Measurements from ENCODE around the gene AKTIP. TPM values are rescaled to one million over a fixed set of nuclear protein-coding genes. Genes with fewer than 3 reads are reported as not detected.

The AKTIP gene
- total RNA-seq, 1 experiment from 2014 or later = 23.5 TPM

DNA sequence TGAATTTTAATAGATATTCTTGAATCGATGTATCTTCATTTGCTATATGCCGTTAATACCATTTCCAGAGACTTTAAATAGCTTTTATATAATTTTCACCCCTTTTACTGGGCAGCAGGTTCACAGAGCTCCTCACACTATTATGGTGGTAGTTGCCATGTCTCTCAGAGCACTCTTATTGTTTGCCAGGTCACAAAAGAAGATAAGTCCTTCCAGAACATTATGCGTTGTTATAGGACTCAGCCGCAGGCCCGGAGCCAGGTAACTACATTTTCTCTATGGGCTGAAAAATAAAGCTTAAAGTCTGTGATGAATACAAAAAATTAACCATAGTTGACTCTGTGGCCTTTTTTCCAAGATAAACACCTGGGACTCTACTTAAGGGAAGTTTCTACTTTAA, 24.0 kb downstream of the AKTIP start:
- H2AFZ ChIP-seq (ENCODE audit: low read depth, low read length, poor library complexity, severe bottlenecking) = no peak overlapping the region
- no peak overlapping the region for H3K4me3 ChIP-seq (replicated peaks in 1 of 2; ENCODE audit: low read depth in 1 of 2, low read length in 2 of 2)
- peaks cover 11 to 13% of the 10 kb centered on the region in 2 experiments; a peak in 2 of 4 replicates for H3K36me3 ChIP-seq (ENCODE audit: control insufficient read depth in 1 of 2, insufficient read depth in 2 of 2, low read length in 2 of 2)
- TF ChIP-seq ZNF274 (IDR thresholded peaks at IDR 0.05; ENCODE audit: low read depth, low read length) = no peak
- TF ChIP-seq, protein P1, sequence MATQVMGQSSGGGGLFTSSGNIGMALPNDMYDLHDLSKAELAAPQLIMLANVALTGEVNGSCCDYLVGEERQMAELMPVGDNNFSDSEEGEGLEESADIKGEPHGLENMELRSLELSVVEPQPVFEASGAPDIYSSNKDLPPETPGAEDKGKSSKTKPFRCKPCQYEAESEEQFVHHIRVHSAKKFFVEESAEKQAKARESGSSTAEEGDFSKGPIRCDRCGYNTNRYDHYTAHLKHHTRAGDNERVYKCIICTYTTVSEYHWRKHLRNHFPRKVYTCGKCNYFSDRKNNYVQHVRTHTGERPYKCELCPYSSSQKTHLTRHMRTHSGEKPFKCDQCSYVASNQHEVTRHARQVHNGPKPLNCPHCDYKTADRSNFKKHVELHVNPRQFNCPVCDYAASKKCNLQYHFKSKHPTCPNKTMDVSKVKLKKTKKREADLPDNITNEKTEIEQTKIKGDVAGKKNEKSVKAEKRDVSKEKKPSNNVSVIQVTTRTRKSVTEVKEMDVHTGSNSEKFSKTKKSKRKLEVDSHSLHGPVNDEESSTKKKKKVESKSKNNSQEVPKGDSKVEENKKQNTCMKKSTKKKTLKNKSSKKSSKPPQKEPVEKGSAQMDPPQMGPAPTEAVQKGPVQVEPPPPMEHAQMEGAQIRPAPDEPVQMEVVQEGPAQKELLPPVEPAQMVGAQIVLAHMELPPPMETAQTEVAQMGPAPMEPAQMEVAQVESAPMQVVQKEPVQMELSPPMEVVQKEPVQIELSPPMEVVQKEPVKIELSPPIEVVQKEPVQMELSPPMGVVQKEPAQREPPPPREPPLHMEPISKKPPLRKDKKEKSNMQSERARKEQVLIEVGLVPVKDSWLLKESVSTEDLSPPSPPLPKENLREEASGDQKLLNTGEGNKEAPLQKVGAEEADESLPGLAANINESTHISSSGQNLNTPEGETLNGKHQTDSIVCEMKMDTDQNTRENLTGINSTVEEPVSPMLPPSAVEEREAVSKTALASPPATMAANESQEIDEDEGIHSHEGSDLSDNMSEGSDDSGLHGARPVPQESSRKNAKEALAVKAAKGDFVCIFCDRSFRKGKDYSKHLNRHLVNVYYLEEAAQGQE (IDR thresholded peaks at IDR 0.05; ENCODE audit: low read depth) = no peak
- TF ChIP-seq SIN3A (IDR thresholded peaks at IDR 0.05; ENCODE audit: low read depth) = no peak
- TF ChIP-seq RAD21 (IDR thresholded peaks at IDR 0.05; ENCODE audit: low read depth) = no peak
- no peak for TF ChIP-seq ZFX (IDR thresholded peaks at IDR 0.05)
- no peak for TF ChIP-seq POLR2A (IDR thresholded peaks at IDR 0.05; ENCODE audit: borderline replicate concordance, extremely low read depth, insufficient read depth, insufficient read length)
- TF ChIP-seq TCF7L2 (IDR thresholded peaks at IDR 0.05; ENCODE audit: borderline replicate concordance, extremely low read depth, insufficient read depth, insufficient read length) = no peak
- TF ChIP-seq EZH2phosphoT487 (IDR thresholded peaks at IDR 0.05; ENCODE audit: borderline replicate concordance) = no peak
- TF ChIP-seq MAX (IDR thresholded peaks at IDR 0.05) = no peak
- no peak for TF ChIP-seq EZH2 (IDR thresholded peaks at IDR 0.05)
- TF ChIP-seq, protein P2, sequence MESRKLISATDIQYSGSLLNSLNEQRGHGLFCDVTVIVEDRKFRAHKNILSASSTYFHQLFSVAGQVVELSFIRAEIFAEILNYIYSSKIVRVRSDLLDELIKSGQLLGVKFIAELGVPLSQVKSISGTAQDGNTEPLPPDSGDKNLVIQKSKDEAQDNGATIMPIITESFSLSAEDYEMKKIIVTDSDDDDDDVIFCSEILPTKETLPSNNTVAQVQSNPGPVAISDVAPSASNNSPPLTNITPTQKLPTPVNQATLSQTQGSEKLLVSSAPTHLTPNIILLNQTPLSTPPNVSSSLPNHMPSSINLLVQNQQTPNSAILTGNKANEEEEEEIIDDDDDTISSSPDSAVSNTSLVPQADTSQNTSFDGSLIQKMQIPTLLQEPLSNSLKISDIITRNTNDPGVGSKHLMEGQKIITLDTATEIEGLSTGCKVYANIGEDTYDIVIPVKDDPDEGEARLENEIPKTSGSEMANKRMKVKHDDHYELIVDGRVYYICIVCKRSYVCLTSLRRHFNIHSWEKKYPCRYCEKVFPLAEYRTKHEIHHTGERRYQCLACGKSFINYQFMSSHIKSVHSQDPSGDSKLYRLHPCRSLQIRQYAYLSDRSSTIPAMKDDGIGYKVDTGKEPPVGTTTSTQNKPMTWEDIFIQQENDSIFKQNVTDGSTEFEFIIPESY (IDR thresholded peaks at IDR 0.05; ENCODE audit: extremely low read depth, insufficient replicate concordance, low read length) = no peak
- no peak for TF ChIP-seq CTCF (IDR thresholded peaks at IDR 0.05 in 2 of 3, conservative IDR thresholded peaks at IDR 0.05 in 1 of 3; ENCODE audit: borderline replicate concordance in 1 of 3, insufficient read depth in 1 of 3, low read depth in 2 of 3, low read length in 2 of 3)
- intact Hi-C loops (cut with micrococcal nuclease) = no loop called here
- no peaks in the 10 kb centered on the region for H3K79me2 ChIP-seq (ENCODE audit: insufficient read depth, low read length)
- no peak overlapping the region for H3K9ac ChIP-seq (ENCODE audit: low read length)
- BruUV-seq (replicated peaks) = no TSS peak
- ChIA-PET CTCF (no interaction called here), RAD21 (ENCODE audit: low non-redundant PET in 1 of 2, low total read pairs in 2 of 2, uncharacterized antibody in 2 of 2, unreplicated experiment in 2 of 2) (no interaction called here), POLR2A (no interaction called here)
- no peaks in the 10 kb centered on the region for H3K27me3 ChIP-seq (ENCODE audit: insufficient read depth, low read length)
- no peak overlapping the region for H3K4me2 ChIP-seq (ENCODE audit: low read length)
- H3K27ac ChIP-seq (ENCODE audit: low read depth, low read length) = no peak overlapping the region
- DNase-seq (ENCODE audit: low read depth, low spot score) (no peak), ATAC-seq (no peak)
- no peaks in the 10 kb centered on the region for H3K9me3 ChIP-seq (ENCODE audit: control insufficient read depth in 1 of 2, insufficient read depth in 1 of 2, low read depth in 1 of 2, low read length in 2 of 2)
- H3K9me2 ChIP-seq (ENCODE audit: insufficient read depth) = no peaks in the 10 kb centered on the region
- no peaks in the 10 kb centered on the region for H3K4me1 ChIP-seq (ENCODE audit: control insufficient read depth in 1 of 2, insufficient read depth in 2 of 2, low read length in 2 of 2)
- no peaks in the 10 kb centered on the region for H4K20me1 ChIP-seq (ENCODE audit: insufficient read depth)
